ENCODE results near the gene RDH12.
"Not testable (repeated sequence)": the region's sequence is repeated elsewhere in the genome, so short reads cannot be mapped to it uniquely, and the experiment has no call there.

RDH12 gene

DNA sequence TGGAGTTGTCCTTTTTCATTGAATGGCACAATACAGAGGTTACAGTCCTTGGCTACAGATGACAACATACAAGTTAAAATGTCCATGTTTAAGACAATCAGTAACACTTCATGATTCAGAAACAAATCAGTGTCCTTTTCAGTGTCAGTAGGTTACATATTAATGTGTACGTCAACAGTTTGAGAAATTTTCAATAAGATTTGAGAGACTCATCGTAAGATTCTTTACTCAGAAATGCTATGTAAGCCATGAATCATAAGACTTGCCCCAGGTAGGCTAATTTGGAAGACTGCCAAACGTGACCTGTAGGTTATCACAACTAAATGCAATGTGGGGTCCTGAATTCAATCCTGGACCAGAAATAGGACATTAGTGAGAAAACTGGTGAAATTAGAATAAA, 3.5 kb downstream of the RDH12 start:
- no peak for DNase-seq

DNA sequence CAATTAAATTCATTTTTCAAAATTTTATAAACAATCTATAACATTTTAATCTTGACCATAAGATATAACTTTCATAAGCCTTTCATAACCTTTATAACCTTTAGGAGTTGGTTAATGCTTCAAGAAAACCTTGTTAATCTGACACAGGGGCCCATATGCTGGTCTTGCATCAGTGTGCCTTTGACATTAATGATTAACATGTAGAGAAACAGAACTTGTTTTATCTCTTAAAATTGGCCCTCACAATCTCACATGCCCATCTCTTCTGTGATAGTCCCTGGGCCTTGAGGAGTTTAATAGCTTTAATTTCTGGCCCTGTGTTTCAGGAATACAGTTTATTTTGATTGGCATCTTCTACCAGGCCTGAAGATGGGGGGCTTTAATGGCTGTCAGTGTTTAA, 7.7 kb downstream of the RDH12 start:
- DNase-seq = not testable (repeated sequence)

DNA sequence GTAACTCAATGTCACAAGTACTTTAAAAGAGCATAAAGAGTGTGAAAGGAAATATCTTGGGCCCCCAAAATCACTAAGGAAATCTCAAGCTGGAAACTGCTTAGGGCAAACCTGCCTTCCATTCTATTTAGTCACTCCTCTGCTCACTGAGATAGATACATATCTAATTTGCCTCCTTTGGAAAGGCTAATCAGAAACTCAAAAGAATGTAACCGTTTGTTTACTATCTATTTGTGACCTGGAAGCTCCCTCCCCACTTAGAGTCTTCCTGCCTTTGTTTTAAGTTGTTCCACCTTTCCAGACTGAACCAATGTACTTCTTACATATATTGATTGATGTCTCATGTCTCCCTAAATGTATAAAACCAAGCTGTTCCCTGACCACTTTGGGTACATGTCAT, 8.1 kb downstream of the RDH12 start:
- not testable (repeated sequence) for DNase-seq

DNA sequence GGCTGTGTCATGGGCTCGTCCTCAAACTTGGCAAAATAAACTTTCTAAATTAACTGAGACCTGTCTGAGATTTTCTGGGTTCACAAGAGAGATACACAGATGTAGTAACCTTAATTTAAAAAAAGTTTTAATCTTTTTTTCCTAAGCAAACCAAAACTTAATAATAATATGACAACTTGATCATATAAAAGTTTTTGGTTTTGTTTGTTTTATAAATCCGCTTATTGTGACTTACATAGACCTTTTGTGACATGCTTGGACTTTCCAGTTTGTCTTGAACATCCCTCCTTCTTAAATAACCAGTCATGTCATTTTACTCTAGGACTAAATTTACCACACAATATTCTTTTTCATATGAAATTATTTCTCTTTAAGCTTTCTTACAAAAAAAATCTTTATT, 8.5 kb downstream of the RDH12 start:
- DNase-seq = no peak

DNA sequence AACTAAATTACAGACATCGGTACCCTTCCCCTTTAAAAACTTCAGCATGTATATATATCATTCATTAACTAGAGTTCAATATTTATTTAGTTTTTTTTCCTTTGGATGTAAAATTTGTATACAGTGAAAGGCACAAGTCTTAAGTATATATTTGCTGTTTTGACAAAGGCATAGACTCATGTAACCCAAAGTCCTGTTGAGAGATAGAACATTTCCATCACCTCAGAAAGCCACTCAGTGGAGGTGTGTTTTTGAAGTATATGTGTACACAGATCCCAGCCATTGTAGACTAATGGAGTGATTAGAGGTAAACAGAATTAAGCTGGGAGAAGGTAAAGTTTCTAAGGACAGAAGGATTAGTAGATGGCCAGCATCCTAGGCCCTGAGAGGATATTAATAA, 15.4 kb downstream of the RDH12 start:
- DNase-seq = no peak

DNA sequence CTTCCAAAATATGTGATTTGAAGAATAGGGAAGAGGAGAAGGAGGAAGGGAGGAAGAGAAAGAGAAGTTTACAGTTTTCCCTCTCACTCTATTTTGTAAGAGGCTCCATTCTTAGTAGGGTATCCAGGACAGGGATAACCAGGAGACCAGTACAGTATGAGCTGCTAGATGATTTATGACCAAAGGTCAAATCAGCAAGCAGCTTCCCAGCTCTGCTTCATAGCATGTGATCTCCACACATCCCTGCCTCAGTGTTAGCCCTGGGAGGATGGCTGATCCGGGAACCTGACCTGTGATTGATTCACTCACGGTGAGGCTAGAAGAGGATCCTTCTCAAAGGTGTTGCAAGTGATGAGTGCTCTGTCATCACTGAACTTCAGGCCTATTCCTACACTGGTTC, 16.6 kb downstream of the RDH12 start:
- no peak for DNase-seq

DNA sequence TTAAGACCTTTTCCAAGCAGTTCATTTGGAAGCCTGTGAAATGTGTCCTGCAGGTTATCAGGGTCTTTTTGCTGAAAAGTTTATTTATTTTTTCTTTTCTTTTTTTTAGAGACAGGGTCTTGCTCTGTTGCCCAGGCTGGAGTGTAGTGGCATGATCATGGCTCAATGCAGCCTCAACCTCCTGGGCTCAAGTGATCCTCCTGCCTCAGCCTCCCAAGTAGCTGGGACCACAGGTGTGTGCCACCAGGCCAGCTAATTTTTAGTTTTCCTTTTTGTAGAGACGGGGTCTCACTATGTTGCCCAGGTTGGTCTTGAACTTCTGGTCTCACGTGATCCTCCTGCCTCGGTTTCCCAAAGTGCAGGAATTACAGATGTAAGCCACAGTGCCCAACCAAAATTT, 17.7 kb downstream of the RDH12 start:
- DNase-seq = not testable (repeated sequence)

DNA sequence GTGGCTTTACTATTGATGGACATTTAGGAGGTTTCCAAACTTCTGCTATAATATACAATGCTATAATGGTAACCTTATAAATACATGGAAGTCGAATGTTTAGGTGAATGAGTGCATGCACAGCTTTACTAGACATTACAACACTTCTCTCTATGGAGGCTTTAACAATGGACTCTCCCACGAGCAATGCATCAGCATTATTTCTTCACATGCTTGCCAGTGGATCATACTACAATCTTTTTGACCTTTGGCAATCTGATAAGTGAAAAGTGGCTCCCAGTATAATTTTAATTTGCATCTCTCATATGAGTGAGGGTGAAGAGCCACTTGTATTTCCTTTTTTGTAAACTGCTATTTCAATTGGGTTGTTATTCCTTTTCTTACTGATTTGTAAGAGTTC, 18.2 kb downstream of the RDH12 start:
- DNase-seq = no peak

DNA sequence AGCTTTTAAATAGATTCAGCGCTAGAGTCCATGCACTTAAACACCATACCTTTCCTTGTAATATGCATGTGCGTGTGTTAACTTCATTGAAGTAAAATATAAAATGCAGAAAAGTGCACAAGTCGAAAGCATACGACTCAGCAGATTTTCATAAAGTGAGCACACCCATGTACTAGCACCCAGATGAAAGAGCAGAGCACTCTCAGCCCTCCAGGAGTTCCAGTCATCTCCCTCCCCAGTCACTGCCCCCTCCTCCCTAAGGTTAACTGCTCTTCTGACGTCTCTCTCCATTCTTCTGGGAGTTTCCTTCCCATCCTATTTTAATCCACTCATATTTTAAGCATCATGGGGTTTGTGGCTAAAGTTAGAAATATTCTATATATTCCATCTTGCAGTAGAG, 20.2 kb downstream of the RDH12 start:
- no peak for DNase-seq

DNA sequence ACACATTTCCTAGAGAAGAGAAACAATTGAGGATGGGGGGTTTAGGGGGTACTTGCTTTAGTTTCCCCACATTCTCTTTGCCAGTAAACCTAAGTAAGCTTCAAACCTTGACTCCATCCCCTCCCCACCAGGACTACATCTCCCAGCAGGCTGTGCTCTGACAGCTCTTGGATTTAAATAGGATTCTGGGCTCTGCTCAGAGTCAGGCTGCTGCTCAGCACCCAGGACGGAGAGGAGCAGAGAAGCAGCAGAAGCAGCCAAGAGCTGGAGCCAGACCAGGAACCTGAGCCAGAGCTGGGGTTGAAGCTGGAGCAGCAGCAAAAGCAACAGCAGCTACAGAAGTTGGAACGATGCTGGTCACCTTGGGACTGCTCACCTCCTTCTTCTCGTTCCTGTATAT, 20.6 kb downstream of the RDH12 start:
- DNase-seq = no peak

DNA sequence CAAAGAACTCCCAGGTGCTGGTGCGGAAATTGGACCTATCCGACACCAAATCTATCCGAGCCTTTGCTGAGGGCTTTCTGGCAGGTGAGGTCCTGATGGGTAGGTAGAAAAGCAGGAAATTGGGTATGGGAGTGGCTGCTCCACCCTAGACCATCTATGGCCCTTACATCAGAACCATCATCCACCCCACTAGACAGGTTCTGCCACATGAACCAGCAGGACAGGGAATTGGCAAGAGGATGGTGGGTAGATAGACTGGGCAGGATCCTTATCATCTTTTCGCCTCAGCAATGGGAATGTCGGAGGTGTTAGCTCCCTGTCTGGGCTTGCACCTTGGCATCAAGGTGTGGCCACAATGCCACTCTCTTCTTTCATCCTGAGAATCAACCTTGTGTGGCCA, 23.5 kb downstream of the RDH12 start:
- no peak for DNase-seq

DNA sequence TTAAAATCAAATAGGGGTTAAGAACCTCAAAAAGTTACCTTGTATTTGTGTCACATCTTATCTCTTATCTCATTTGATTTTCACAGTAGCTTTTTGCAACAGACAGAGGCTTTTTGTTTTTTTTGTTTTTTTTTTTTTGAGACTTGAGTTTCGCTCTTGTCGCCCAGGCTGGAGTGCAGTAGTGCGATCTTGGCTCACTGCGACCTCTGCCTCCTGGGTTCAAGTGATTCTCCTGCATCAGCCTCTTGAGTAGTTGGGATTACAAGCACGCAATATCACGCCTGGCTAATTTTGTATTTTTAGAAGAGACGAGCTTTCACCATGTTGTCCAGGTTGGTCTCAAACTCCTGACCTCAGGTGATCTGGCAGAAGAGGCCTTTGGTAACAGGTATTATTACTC, 25.7 kb downstream of the RDH12 start:
- no peak for DNase-seq

DNA sequence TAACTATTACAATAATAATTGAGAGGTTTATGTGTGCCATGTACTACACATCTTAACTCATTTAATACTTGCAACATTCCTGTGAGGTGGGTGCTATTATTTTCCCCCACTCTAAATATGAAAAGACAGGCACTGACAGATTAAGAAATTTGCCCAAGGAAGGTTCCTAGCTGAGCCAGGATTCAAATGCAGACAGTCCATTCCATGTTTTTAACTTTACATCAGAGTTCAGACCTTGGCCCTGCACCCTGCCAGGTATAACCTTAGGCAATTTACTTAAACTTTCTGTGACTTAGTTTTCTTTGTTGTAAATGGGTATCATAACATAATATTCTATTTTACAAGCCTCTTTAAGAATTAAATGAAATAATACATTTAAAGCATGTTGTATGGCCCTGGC, 26.6 kb downstream of the RDH12 start:
- DNase-seq = no peak

DNA sequence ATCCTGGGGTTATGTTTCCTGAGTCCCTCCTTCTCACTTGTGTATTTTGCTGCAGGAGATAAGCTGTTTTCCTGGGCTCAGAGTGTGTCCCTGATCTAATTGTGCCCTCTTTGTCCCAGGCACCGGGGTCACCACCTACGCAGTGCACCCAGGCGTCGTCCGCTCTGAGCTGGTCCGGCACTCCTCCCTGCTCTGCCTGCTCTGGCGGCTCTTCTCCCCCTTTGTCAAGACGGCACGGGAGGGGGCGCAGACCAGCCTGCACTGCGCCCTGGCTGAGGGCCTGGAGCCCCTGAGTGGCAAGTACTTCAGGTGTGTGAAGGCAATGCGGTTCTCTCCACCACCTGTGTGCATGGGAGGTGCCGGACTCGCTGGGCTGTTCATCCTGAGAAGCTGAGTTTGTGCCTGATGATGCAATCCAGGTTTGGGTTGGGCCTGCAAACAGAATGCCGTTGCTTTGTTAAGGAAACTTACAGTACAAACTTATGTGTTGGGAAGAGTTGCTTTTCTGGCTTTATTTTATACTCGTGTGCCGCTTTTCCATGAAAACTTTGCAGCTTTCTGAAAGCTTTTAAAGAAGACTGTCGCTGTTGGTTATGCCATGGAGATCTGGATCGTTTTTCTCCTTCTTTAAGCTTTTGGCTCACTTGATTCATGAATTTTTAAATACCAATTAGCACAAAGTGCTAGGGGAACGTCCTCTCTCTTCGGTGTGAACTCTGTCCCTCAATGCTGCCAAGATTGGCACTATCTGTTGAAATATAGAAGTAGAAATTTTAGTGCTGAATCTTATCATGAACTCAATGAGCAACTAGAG, 27.6 kb downstream of the RDH12 start:
- DNase-seq = no peak

DNA sequence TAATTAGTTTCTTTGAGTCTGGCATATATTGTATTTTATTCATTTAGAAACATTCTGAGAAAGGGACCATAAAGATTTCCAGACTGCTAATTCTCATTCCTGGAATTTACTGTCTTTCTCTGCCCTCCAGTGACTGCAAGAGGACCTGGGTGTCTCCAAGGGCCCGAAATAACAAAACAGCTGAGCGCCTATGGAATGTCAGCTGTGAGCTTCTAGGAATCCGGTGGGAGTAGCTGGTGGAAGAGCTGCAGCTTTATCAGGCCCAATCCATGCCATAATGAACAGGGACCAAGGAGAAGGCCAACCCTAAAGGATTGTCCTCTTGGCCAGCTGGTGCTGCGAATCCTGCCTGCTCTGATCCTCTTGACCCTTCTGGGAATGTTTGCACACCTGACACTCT, 31.9 kb downstream of the RDH12 start:
- no peak for DNase-seq

DNA sequence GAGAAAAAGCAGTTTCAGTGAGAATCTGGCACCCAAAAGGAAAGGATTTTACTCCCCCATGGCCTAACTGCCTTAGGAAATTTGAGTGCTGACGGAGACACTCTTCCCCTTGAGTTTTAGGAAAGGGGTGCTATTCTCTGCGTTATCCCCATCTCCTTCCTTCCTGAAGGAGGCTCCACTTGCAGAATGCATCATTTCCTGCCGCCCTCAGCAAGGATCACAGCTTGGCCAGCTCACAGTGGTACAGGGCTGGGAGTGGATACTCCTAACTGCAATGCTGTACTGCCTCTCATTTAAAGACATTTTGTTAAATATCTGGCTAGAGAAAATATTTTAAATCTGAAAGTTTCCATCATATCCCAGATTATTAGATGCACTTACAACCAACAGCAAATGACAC, 33.0 kb downstream of the RDH12 start:
- no peak for DNase-seq

DNA sequence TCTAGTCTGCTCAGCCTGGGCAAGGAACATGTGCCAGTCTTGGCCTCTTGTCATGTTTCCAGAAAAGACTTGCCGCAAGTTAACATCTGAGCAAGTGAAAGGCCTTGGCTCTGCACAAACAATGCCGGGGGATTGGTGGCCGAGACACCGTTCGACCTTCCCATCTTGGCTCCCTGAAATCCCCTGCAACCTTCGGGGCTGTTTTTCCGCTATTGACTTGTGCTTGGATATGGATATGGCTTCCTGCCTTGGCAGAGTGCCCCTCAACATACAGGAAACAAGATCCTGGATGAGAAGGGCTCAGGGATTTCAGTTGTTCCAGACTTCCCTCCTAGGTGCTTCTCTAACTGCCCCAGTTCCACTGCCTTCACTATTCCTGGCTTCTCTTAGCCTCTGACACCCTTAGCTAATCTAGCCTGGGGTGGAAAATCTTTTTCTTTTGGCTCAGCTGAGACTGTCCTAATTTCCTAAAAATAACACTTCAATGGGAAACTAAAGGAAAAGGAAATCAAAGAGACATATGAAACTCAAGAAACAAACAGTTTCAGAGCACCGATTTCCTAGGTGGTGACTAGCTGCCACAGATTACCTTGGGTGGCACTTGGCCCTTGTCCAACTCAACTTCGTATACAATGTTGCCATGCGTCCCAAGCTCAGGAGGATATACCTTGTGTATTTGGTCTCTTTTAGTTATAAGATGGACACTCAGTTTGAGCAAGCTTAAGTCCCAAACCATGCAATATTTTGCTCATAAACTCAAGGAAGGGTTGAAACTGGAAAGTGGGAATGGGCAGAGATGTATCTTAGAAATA, 33.9 kb downstream of the RDH12 start:
- no peak for DNase-seq

DNA sequence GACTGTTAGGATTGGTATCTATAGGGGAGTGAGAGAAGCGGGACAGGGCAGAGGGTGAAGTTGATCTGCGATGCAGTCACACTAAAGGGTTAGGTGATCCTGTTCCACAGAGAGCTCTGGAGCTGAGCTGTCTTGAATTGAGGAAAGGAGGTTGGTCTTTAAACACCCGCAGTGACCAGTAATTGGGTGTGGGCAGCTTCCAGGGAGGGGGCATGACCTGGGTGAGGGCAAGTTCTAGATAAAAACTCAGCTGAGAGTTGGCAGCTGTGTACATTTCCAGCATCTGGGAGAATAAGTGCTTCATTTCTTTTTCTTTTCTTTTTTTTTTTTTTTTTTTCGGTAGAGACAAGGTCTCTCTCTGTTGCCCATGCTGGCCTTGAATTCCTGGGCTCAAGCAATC, 35.1 kb downstream of the RDH12 start:
- DNase-seq = no peak

DNA sequence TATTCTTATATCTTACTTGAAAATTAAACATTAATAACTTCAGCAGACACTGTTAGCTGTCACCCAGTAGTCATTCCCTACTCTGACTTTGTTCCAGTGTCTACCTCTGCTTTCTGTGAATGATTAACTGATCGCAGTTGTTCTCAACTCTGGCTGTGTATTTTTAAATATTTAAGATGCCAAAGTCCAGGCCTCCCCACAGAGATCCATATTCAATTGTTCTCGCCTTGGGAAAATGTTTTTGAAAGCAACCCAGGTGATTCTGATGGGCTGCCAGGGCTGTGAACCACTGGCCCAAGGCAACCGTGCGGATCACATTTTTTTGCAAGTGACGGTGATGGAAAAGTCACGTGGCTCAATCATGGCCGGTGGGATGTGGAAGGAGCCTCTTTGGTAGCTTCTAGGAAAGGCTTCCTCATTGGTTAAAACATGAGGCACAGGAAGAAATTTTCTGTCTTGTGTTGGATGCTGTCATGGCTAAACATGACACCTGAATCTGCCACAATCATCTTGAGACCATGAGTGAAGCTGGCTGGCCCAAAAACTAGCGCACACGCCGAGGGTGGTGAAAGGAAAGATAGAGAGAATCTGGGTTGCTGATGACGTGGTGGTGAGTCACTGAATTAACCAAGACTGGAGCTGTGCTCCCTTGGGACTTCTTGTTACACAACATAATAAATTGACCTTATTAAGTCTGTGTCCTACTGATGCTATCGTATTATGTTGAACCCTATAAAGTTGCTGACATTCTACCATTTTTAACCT, 37.2 kb downstream of the RDH12 start:
- DNase-seq = no peak

DNA sequence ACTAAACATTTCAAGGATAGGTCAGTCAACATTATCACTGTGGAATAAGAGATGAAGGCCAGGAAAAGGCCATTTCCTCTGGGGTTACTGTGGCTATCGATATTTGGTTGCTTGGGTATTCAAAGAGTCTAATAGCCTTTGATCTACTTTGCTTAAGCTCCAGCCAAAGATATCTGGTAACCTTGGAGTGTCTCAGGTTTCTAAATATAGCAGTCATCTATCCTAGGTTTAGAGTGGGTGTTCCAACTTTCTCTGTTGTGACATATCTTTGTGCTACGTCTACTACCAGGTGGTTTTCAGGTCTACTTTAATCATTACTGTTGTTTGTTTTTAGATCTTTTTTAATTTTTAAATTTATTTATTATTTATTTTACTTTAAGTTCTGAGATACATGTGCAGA, 42.4 kb downstream of the RDH12 start:
- no peak for DNase-seq

DNA sequence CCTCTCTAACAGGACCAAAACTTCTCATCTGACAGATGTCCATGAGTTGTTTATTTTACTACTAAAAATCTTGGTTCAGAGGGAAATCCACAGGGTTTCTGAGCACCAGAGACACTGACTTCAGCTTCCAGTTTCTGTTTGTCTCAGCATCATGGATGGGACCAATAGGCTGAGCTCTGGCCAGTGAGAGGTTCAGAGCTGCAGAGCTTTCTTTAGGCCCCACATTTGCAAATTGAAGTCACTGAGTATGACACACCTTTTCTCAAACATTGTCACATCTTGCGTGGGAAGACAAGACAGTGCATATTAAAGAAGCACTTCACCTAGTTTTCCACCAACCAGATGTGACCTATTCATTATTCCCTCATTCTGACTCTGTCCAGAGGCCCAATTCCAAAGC, 45.2 kb downstream of the RDH12 start:
- no peak for DNase-seq

DNA sequence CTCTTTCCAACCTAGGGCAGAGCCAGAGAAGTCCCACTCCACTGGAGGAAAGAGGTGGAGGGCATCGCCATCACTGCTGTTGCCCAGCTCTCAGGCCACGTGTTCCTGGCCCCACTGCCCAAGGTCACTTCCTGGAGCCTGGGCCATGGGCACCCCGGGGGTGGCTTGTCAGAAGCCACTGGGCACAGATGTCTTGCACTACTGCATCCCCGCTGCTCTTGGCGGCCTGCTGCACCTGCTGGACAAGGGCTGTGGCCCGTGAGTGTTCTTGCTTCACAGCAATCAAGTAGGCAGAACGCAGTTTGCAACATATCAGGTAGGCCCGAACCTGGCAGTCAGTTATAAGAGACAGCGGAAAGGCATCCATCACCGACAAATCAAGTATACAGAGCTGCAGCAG, 46.6 kb downstream of the RDH12 start:
- no peak for DNase-seq

DNA sequence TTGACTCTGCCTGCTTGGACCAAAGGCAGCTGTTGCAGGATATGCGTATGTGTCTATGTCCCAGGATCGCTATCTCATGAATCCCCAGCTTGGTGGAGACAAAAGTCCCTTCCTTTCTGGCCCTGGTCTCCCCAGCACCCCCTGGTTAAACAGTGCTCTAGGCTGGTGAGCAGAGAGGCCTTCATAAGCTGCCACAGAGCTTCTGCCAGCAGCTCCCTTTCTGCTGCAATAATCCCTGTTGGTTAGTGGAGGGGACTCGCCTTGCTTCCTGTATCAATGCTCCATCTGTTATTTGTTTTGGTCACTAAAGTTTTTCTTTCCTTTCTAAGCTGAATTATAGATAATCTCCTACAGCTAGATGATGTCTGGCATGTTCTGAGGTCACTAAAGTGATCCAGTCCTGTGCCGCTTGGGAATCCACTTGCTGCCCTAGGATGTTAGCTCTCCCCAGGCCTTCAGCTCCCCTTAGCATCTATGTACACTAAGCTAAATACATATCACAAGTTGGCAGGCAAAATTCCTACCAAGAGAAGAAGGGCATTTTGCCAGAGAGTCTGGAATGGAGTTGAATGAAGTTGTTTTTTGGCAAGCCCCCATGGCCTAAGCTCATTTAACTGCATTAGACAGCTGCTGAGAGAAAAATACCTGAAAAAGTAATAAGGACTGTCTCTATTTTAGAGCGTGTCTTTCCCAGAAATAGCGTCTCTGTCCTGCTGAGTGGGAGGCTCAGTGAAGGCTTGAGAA, 47.8 kb downstream of the RDH12 start:
- DNase-seq = no peak

Data from activated CD4-positive, alpha-beta T cell treated with anti-CD3 and anti-CD28 coated beads, Interleukin-2, amount 50 U/mL, for 1 hour (primary cell).